A673 (cell line): ENCODE results near the gene COL4A1. TPM values are rescaled to one million over a fixed set of nuclear protein-coding genes. Genes with fewer than 3 reads are reported as not detected.

ENCODE experiments used
- BruUV-seq: library from RNA; stranded (reverse); fragments of 400-500 nt; replicated peaks from 2 replicates; lab custom pipeline; 2021; lab: Mats Ljungman, UMichigan
- CTCF ChIA-PET: fragments of 300-600 bp; sonication (Branson Sonifier 250); formaldehyde crosslinking; loops from one replicate; lab custom pipeline; 2022; ENCODE audit warnings: antibody characterized with exemption; lab: Charles Lee
- POLR2A ChIA-PET: fragments of 300-600 bp; sonication (Branson Sonifier 250); formaldehyde crosslinking; loops from one replicate; lab custom pipeline; 2022; ENCODE audit warnings: antibody characterized with exemption; ENCODE audit not compliant: low non-redundant PET; lab: Charles Lee
- DNase-seq: peaks from one replicate; pipeline ENCODE4 v3.0.0-alpha.2; 2015; ENCODE audit warnings: low spot score
- H3K27ac ChIP-seq: fragments of 200-600 bp; sonication (generic); 2 replicates; pipeline ENCODE4 v1.5.1; 2016; ENCODE audit warnings: mixed run types, low read depth, mild to moderate bottlenecking, mixed read lengths, antibody characterized with exemption, low read length; ENCODE audit not compliant: poor library complexity, severe bottlenecking
- H3K27me3 ChIP-seq: fragments of 200-600 bp; sonication (generic); replicated peaks from 2 replicates; pipeline ENCODE4 v1.6.1; 2017; ENCODE audit warnings: mixed run types, low read depth, mild to moderate bottlenecking, mixed read lengths, antibody characterized with exemption, low read length; ENCODE audit not compliant: insufficient read depth, poor library complexity
- H3K36me3 ChIP-seq: fragments of 200-600 bp; sonication (generic); 2 replicates; pipeline ENCODE4 v1.6.1; 2016; ENCODE audit warnings: mixed run types, mild to moderate bottlenecking, mixed read lengths, antibody characterized with exemption, low read length; ENCODE audit not compliant: insufficient read depth, poor library complexity, severe bottlenecking
- H3K4me1 ChIP-seq: fragments of 200-600 bp; sonication (generic); 2 replicates; pipeline ENCODE4 v1.6.1; 2017; ENCODE audit warnings: mixed run types, mild to moderate bottlenecking, mixed read lengths, antibody characterized with exemption, low read length; ENCODE audit not compliant: insufficient read depth, poor library complexity, severe bottlenecking
- H3K4me3 ChIP-seq: fragments of 200-600 bp; sonication (generic); 2 replicates; pipeline ENCODE4 v1.5.1; 2016; ENCODE audit warnings: low read depth, mixed run types, mild to moderate bottlenecking, mixed read lengths, low read length; ENCODE audit not compliant: poor library complexity, severe bottlenecking
- H3K9me3 ChIP-seq: fragments of 200-600 bp; sonication (generic); 2 replicates; pipeline ENCODE4 v1.6.1; 2016; ENCODE audit warnings: mixed run types, low read depth, mild to moderate bottlenecking, mixed read lengths, antibody characterized with exemption, low read length; ENCODE audit not compliant: poor library complexity, severe bottlenecking
- EZH2 ChIP-seq: fragments of 200-600 bp; sonication (generic); IDR thresholded peaks from 2 replicates; pipeline ENCODE4 v1.6.1; 2017; ENCODE audit warnings: borderline replicate concordance, low read depth, mild to moderate bottlenecking, mixed read lengths, antibody characterized with exemption, low read length; ENCODE audit not compliant: poor library complexity, severe bottlenecking
- intact Hi-C: fragments of 100-400 bp; cut with micrococcal nuclease; formaldehyde crosslinking; loops from one replicate; pipeline ENCODE4 v1.10.0; 2022; ENCODE audit not compliant: unreplicated experiment
- total RNA-seq: library from RNA; stranded (reverse); gene quantifications from 2 replicates; pipeline ENCODE4 v1.2.3, GENCODE V29; 2021
- TF ChIP-seq, protein P1 (sequence below): fragments of 300-800, 200-600 bp; sonication (generic); conservative IDR thresholded peaks from 2 replicates; pipeline ENCODE4 v1.5.1; 2017; ENCODE audit warnings: low read depth, mild to moderate bottlenecking, antibody characterized with exemption, low read length, moderate library complexity, mixed read lengths

Gene COL4A1
- total RNA-seq, 1 experiment from 2014 or later = 83.9 TPM

DNA sequence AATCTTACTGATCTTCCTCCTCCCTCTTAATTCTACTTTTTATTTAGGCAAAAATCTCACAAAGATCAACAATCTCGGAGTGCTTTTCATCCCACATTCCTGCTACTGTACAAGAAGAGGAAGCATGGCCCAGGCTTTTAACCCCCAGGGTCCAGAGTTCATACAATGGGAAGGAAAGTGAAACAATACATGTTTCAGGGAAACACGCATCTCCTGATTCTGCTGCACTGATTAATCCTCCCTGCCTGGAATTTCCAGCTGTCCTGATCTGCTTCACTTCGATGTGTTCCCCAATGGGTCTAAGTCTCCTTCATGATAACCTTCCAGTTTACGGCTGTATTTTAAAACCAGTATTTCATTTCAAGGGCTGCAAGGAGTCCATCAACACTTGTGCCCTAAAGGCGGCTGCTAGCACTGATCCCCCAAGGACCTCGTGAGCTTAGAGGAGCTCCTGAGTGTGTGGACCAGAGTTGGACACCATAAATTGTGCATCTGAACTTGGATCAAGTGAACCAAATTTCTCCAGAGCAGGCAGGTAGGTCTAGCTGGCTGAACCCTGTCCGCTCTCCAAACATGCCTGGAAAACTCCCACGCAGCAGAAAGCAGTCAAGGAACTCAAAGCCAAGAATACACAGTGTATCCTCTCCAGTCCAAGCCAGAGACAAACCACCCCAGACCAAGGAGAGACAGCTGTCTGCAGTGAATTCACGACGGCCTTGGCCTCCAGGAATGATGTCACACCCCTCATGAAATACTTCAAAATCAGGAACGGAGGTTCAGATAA, 44.3 kb downstream of the COL4A1 start:
- TF ChIP-seq, protein P1, sequence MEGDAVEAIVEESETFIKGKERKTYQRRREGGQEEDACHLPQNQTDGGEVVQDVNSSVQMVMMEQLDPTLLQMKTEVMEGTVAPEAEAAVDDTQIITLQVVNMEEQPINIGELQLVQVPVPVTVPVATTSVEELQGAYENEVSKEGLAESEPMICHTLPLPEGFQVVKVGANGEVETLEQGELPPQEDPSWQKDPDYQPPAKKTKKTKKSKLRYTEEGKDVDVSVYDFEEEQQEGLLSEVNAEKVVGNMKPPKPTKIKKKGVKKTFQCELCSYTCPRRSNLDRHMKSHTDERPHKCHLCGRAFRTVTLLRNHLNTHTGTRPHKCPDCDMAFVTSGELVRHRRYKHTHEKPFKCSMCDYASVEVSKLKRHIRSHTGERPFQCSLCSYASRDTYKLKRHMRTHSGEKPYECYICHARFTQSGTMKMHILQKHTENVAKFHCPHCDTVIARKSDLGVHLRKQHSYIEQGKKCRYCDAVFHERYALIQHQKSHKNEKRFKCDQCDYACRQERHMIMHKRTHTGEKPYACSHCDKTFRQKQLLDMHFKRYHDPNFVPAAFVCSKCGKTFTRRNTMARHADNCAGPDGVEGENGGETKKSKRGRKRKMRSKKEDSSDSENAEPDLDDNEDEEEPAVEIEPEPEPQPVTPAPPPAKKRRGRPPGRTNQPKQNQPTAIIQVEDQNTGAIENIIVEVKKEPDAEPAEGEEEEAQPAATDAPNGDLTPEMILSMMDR = no peak
- no peak for TF ChIP-seq EZH2
- BruUV-seq = no TSS peak
- intact Hi-C loops = no loop called here
- no peak for DNase-seq
- POLR2A ChIA-PET = no interaction called here
- H3K9me3 ChIP-seq = no peaks in the 10 kb centered on the region
- CTCF ChIA-PET = no interaction called here
- H3K36me3 ChIP-seq = no peaks in the 10 kb centered on the region
- H3K27ac ChIP-seq = no peak overlapping the region
- peaks cover 4% of the 10 kb centered on the region for H3K4me1 ChIP-seq
- no peak overlapping the region for H3K4me3 ChIP-seq
- H3K27me3 ChIP-seq = no peaks in the 10 kb centered on the region

DNA sequence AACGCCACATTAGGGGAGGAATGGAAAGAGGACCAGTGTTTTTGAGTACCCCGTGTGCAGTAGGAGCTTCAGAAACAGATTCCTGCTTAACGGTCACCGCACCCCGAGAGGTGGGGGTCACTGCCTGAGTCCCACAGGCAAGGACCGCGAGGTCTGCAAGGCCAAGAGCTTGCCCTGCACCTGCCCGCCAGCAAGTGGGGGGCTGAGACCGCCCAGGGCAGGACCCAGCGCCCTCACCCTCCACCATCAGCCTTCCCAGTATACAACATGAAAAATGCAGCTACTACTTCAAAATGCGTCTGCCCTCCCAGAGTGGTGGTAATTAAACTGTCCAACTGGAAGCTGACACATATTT, 44.9 kb downstream of the COL4A1 start:
- CTCF ChIA-PET = no interaction called here

DNA sequence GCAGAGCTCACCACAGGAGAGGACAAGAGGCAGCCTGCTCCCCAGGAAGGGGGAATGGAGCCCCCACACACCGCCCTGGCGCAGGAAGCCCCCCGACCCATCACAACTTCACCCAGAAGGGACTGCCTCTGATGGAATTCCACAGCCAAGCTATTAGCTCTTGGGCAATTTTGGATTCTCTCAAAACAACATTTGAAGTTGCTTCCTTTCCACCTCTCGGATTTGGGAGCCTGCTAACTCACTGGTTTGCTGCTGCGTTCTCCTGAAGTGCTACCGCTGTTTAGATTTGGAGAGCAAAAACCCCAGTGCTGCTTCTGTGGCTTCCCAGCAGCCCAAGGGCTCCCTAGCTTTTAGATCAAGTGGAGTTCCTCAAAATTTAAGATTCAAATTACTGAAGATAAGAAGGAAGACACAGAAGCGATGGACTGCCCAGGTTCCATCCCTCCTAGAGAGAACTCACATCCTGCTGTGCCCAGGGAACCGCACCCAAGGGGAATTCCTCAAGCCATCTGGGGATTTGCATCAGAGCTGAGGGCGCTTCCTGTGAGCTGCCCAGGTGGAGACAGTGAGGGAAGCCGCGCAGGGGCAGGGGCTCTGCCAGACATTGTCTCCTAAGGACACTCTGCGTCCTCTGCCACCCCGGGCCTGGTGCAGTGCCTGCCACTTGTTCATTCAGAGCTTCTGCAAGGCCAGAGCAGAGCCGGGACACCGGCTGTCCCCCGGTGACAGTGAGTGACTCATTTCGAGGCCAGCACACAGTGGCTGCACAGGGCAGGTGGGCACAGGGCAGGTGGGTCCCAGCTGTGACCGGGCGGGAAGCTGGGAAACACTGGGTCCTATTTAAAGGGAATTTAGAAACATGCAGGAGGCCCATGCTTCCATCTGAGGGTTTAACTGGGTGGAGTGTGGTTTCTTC, 45.5 kb downstream of the COL4A1 start:
- no TSS peak for BruUV-seq
- no peak for DNase-seq
- TF ChIP-seq, protein P1 = no peak
- TF ChIP-seq EZH2 = no peak
- no peak overlapping the region for H3K4me3 ChIP-seq
- intact Hi-C loops = no loop called here
- no peaks in the 10 kb centered on the region for H3K9me3 ChIP-seq
- H3K36me3 ChIP-seq = no peaks in the 10 kb centered on the region
- ChIA-PET CTCF (no interaction called here), POLR2A (no interaction called here)
- H3K27me3 ChIP-seq = no peaks in the 10 kb centered on the region
- no peak overlapping the region for H3K27ac ChIP-seq
- H3K4me1 ChIP-seq = peaks cover 4% of the 10 kb centered on the region

More for the DNA sequence above, 44.9 kb downstream of the COL4A1 start:
- Histone ChIP-seq H3K4me3 (no peak overlapping the region), H3K9me3 (no peaks in the 10 kb centered on the region), H3K4me1 (peaks cover 4% of the 10 kb centered on the region), H3K27me3 (no peaks in the 10 kb centered on the region), H3K36me3 (no peaks in the 10 kb centered on the region), H3K27ac (no peak overlapping the region)
- no TSS peak for BruUV-seq
- POLR2A ChIA-PET = no interaction called here
- TF ChIP-seq, protein P1 = no peak
- TF ChIP-seq EZH2 = no peak
- no peak for DNase-seq
- intact Hi-C loops = no loop called here
